Measurements from ENCODE around the gene INTS11.

GRCh38 chr1:1345860-1346500, 21.5 kb upstream of the INTS11 start:
- TF ChIP-seq CTCF (IDR thresholded peaks at IDR 0.05) (no peak), POLR2A (IDR thresholded peaks at IDR 0.05) (no peak)

Data from right lobe of liver (tissue), 4 donors.